Caco-2 (cell line): ENCODE measurements around the gene GASK1B. TPM values are rescaled to one million over a fixed set of nuclear protein-coding genes. Genes with fewer than 3 reads are reported as not detected.

Experiments
- BruUV-seq: library from RNA; stranded (reverse); fragments of 400-500 nt; replicated peaks from 2 replicates; lab custom pipeline; 2021; lab: Mats Ljungman, UMichigan
- CTCF ChIA-PET: fragments of 300-600 bp; sonication (Branson Sonifier 250); formaldehyde crosslinking; loops from one replicate; lab custom pipeline; 2022; ENCODE audit warnings: antibody characterized with exemption; lab: Charles Lee
- POLR2A ChIA-PET: fragments of 300-600 bp; sonication (Branson Sonifier 250); formaldehyde crosslinking; loops from one replicate; lab custom pipeline; 2022; ENCODE audit warnings: antibody characterized with exemption; lab: Charles Lee
- DNase-seq, 2 experiments: peaks; one replicate each; pipeline versions ENCODE4 v3.0.0 to v3.0.0-alpha.2; 2020 to 2022
- H3K27me3 ChIP-seq: replicated peaks from 2 replicates; pipeline ENCODE4 v1.6.0; 2011; ENCODE audit warnings: low read length; ENCODE audit not compliant: control insufficient read depth, insufficient read depth
- H3K36me3 ChIP-seq: 2 replicates; pipeline ENCODE4 v1.5.1; 2011; ENCODE audit warnings: low read length; ENCODE audit not compliant: control insufficient read depth, insufficient read depth
- H3K4me1 ChIP-seq: fragments of 250-450 bp; sonication (Bioruptor Pico); 2 replicates; pipeline ENCODE4 v1.5.1; 2020; ENCODE audit warnings: mild to moderate bottlenecking
- H3K4me3 ChIP-seq: 2 replicates; pipeline ENCODE4 v1.5.1; 2011; ENCODE audit warnings: low read depth, mild to moderate bottlenecking, control low read depth, low read length
- H3K9me3 ChIP-seq: fragments of 250-450 bp; sonication (Bioruptor Pico); 2 replicates; pipeline ENCODE4 v1.5.1; 2020; ENCODE audit warnings: mild to moderate bottlenecking, moderate library complexity
- H3K27ac Mint-ChIP-seq: one replicate; pipeline ENCODE4 v1.8.0; 2022; ENCODE audit warnings: mixed read lengths; ENCODE audit not compliant: unreplicated experiment
- H3K27me3 Mint-ChIP-seq: one replicate; pipeline ENCODE4 v1.8.0; 2022; ENCODE audit warnings: mixed read lengths; ENCODE audit not compliant: insufficient read depth, unreplicated experiment
- H3K36me3 Mint-ChIP-seq: one replicate; pipeline ENCODE4 v1.8.0; 2022; ENCODE audit warnings: mild to moderate bottlenecking, mixed read lengths; ENCODE audit not compliant: insufficient read depth, unreplicated experiment
- H3K4me1 Mint-ChIP-seq: one replicate; pipeline ENCODE4 v1.8.0; 2022; ENCODE audit warnings: low read depth, mixed read lengths; ENCODE audit not compliant: unreplicated experiment
- H3K4me3 Mint-ChIP-seq: one replicate; pipeline ENCODE4 v1.8.0; 2022; ENCODE audit warnings: mild to moderate bottlenecking, moderate library complexity, mixed read lengths; ENCODE audit not compliant: unreplicated experiment
- H3K9me3 Mint-ChIP-seq: one replicate; pipeline ENCODE4 v1.8.0; 2022; ENCODE audit warnings: mixed read lengths; ENCODE audit not compliant: unreplicated experiment
- intact Hi-C: fragments of 100-400 bp; cut with micrococcal nuclease; formaldehyde crosslinking; loops from one replicate; pipeline ENCODE4 v1.10.0; 2022; ENCODE audit not compliant: unreplicated experiment
- total RNA-seq: library from RNA; stranded (reverse); gene quantifications from 2 replicates; pipeline ENCODE4 v1.2.3, GENCODE V29; 2022
- TF ChIP-seq, protein P1 (sequence below), 2 experiments: fragments of 200-600 bp in 1 of 2; IDR thresholded peaks; 1 replicate in 1 of 2; 2 replicates in 1 of 2; pipeline versions ENCODE4 v1.5.1 to v1.8.0; 2011 to 2022; ENCODE audit warnings: antibody characterized with exemption in 1 of 2, control low read depth in 1 of 2, inconsistent platforms in 1 of 2, low read depth in 1 of 2, low read length in 1 of 2, mild to moderate bottlenecking in 1 of 2, moderate library complexity in 1 of 2; ENCODE audit not compliant: insufficient read depth in 1 of 2, severe bottlenecking in 1 of 2, unreplicated experiment in 1 of 2

GASK1B gene
- total RNA-seq, 1 experiment from 2014 or later, result 48.5 TPM

DNA sequence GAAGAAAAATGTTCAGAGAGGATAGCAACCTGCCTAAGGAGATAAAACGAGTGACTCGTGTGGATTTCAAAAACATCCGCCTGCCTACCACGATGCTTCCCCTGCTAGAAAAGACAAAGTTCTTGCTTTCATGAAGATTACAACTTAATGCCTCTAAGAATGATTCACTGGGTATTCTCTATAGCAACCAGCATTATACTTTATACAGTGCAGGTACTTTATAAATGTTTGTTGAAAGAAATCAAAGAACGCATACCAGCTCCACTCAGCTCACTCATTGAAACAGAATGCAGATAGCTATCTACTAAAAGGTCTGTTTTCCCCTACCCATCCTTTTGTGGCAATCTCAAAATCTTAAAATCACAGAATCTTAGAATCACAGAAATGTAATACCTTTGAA lies 33.7 kb downstream of the GASK1B start:
- TF ChIP-seq, protein P1, sequence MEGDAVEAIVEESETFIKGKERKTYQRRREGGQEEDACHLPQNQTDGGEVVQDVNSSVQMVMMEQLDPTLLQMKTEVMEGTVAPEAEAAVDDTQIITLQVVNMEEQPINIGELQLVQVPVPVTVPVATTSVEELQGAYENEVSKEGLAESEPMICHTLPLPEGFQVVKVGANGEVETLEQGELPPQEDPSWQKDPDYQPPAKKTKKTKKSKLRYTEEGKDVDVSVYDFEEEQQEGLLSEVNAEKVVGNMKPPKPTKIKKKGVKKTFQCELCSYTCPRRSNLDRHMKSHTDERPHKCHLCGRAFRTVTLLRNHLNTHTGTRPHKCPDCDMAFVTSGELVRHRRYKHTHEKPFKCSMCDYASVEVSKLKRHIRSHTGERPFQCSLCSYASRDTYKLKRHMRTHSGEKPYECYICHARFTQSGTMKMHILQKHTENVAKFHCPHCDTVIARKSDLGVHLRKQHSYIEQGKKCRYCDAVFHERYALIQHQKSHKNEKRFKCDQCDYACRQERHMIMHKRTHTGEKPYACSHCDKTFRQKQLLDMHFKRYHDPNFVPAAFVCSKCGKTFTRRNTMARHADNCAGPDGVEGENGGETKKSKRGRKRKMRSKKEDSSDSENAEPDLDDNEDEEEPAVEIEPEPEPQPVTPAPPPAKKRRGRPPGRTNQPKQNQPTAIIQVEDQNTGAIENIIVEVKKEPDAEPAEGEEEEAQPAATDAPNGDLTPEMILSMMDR (IDR thresholded peaks at IDR 0.05; ENCODE audit: insufficient read depth in 1 of 2, low read depth in 1 of 2, low read length in 1 of 2, severe bottlenecking in 1 of 2, unreplicated experiment in 1 of 2), result no peak
- H3K27ac Mint-ChIP-seq, result no peak overlapping the region
- no peak overlapping the region for H3K4me3 ChIP-seq
- DNase-seq, result no peak
- BruUV-seq, result no TSS peak
- ChIA-PET POLR2A (no interaction called here), CTCF (no interaction called here)
- H3K36me3 Mint-ChIP-seq, result peaks cover 27% of the 10 kb centered on the region
- H3K4me3 Mint-ChIP-seq, result no peak overlapping the region
- H3K27me3 Mint-ChIP-seq, result no peaks in the 10 kb centered on the region
- H3K27me3 ChIP-seq, result no peaks in the 10 kb centered on the region
- no peaks in the 10 kb centered on the region for H3K9me3 Mint-ChIP-seq
- no peaks in the 10 kb centered on the region for H3K36me3 ChIP-seq
- no peaks in the 10 kb centered on the region for H3K9me3 ChIP-seq
- H3K4me1 ChIP-seq, result no peaks in the 10 kb centered on the region
- intact Hi-C loops, result no loop called here
- no peaks in the 10 kb centered on the region for H3K4me1 Mint-ChIP-seq

DNA sequence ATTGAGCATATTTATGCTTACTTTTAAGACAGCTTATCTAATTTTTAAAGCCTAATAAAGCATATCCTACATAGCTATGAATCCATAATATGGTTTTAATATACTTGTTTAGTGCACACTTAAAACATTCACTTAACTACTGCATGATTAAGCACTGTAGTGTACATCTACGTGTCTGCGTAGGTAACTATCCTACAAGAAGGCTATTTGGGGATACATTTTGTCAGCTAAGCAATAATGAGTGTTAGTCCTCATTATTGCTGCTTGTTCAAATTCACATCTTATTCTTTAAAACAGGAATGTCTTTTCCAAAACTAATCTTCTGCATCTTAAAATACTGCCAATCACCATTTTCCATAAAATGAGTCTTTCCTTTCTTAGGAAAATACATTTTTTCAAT lies 38.6 kb downstream of the GASK1B start:
- intact Hi-C loops, result no loop called here
- Mint-ChIP-seq H3K27ac (no peak overlapping the region), H3K36me3 (peaks cover 26% of the 10 kb centered on the region), H3K4me3 (no peak overlapping the region), H3K4me1 (peaks cover 9% of the 10 kb centered on the region), H3K9me3 (no peaks in the 10 kb centered on the region), H3K27me3 (no peaks in the 10 kb centered on the region)
- H3K36me3 ChIP-seq, result no peaks in the 10 kb centered on the region
- no peak overlapping the region for H3K4me3 ChIP-seq
- H3K4me1 ChIP-seq, result no peaks in the 10 kb centered on the region
- POLR2A ChIA-PET, result no interaction called here
- H3K9me3 ChIP-seq, result no peaks in the 10 kb centered on the region
- CTCF ChIA-PET, result no interaction called here
- TF ChIP-seq, protein P1 (IDR thresholded peaks at IDR 0.05; ENCODE audit: insufficient read depth in 1 of 2, low read depth in 1 of 2, low read length in 1 of 2, severe bottlenecking in 1 of 2, unreplicated experiment in 1 of 2), result no peak
- no peaks in the 10 kb centered on the region for H3K27me3 ChIP-seq
- no peak for DNase-seq
- BruUV-seq, result no TSS peak

DNA sequence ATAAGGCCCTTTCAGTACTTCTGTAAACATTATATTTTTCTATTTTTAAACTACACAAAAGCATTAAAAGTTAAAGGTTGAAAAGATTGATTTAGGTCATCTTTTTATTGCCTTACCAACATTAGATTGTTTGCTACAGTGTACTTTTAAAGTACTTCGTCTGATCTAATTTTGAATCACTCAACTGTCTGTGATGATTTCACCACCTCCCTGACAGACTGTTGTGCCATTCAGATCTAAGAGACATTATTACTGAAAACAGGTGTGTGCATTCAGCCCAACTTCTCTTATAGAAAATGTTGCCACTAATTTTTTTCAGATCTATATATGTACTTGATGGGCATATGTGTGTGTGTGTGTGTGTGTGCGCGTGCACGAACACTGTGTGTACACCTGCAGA lies 39.3 kb downstream of the GASK1B start:
- POLR2A ChIA-PET, result no interaction called here

More for the DNA sequence above, 39.3 kb downstream of the GASK1B start:
- Histone ChIP-seq H3K4me1 (no peaks in the 10 kb centered on the region), H3K9me3 (no peaks in the 10 kb centered on the region), H3K27me3 (no peaks in the 10 kb centered on the region), H3K36me3 (no peaks in the 10 kb centered on the region), H3K4me3 (no peak overlapping the region)
- TF ChIP-seq, protein P1 (IDR thresholded peaks at IDR 0.05; ENCODE audit: insufficient read depth in 1 of 2, low read depth in 1 of 2, low read length in 1 of 2, severe bottlenecking in 1 of 2, unreplicated experiment in 1 of 2), result no peak
- Mint-ChIP-seq H3K9me3 (no peaks in the 10 kb centered on the region), H3K27me3 (no peaks in the 10 kb centered on the region), H3K27ac (no peak overlapping the region), H3K4me3 (no peak overlapping the region), H3K36me3 (peaks cover 26% of the 10 kb centered on the region), H3K4me1 (peaks cover 9% of the 10 kb centered on the region)
- BruUV-seq, result no TSS peak
- intact Hi-C loops, result no loop called here
- CTCF ChIA-PET, result no interaction called here
- no peak for DNase-seq
